GM12872 (cell line): ENCODE data around the gene BACE1.

Source experiments
- CTCF ChIP-seq: IDR thresholded peaks from 3 replicates; pipeline ENCODE4 v1.5.1; 2011; ENCODE audit warnings: low read depth, mild to moderate bottlenecking, low read length, moderate library complexity; ENCODE audit not compliant: insufficient read depth

BACE1 gene

GRCh38 chr11:117296881-117297280 is 19.2 kb downstream of the BACE1 start:
- no peak for TF ChIP-seq CTCF

- TF ChIP-seq CTCF, result no peak
Measured at GRCh38 chr11:117295438-117296137, 20.5 kb downstream of the BACE1 start.

- no peak for TF ChIP-seq CTCF
Measured at GRCh38 chr11:117292616-117293015, 23.4 kb downstream of the BACE1 start.

DNA sequence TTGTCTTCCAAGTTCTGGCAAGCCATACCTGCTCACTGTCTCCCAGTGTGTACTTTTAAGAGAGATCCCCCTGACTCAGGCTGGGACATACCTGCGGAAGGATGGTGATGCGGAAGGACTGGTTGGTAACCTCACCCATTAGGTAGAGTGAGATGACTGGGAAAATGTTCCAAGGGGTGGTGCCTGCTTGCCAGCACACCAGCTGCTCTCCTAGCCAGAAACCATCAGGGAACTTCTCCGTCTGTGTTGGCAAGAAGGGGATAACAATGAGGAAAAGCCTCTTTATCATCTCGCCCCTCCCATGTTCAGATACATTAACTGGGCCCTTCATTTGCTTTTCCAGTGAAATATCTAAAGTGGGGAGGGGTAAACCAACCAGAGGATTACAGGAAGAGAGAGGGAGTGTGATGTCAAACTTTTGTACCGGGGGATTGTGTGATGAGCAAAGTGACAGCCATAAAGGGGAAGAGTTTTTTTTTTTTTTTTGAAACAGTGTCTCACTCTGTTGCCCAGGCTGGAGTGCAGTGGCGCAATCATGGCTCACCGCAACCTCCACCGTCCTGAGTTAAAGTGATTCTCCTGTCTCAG is 25.2 kb downstream of the BACE1 start, which contains the start of gene BACE1-AS:
BACE1-AS (plus strand) TSS at position 538 of the 588 bp plus-strand sequence.
- TF ChIP-seq CTCF, result no peak

DNA sequence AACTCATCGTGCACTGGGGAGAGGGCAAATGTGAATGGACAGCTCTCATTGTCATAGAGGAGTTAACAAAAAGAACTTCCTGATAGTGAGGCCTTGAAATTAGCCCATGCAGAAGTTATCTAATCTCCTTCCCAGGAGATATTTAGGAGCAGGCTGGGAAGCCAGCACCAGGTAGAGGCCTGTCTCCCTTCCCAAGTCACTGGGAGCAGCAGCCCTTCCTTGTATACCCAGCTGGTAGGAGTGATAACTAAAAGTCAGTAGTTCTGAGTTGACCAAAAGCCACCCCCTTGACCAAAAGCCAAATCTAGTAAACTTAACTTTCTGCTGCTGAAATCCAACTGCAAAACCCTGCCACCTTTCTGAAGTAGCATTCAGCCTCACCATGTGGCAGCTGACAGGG is 26.3 kb downstream of the BACE1 start:
- no peak for TF ChIP-seq CTCF

GRCh38 chr11:117287668-117288067 is 28.4 kb downstream of the BACE1 start:
- TF ChIP-seq CTCF, result no peak

GRCh38 chr11:117286588-117286987 is 29.5 kb downstream of the BACE1 start:
- TF ChIP-seq CTCF, result no peak
